Measurements from ENCODE around the gene L2HGDH.

L2HGDH gene

DNA sequence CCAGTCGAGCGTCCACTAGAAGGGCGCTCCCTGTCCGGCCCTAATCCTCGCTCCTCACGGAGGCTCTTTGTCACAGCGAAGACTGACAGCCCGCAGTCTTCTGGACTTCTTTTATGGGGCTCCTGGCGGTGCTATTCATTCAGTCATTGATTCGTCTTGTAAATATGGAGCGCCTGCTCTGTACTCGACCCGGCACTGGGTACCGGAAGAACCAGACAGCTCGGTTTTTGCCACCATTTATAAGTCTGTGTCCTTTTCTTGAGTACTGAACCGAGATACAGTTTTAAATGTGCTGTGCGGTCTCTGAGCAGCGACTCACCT is 665 bp upstream of the L2HGDH start:
- H3K9me3 ChIP-seq (ENCODE audit: control insufficient read depth, low read depth, low read length) = no peaks in the 10 kb centered on the region
- no peaks in the 10 kb centered on the region for H3K36me3 ChIP-seq (ENCODE audit: control insufficient read depth, low read depth, low read length)
- H3K4me3 ChIP-seq (ENCODE audit: low read length) = peak overlapping the region; percentile 69
- H3K27me3 ChIP-seq (ENCODE audit: control insufficient read depth, insufficient read depth, low read length) = no peaks in the 10 kb centered on the region
- H3K27ac ChIP-seq (ENCODE audit: low read length) = peak overlapping the region; percentile 12
- H3K4me1 ChIP-seq (ENCODE audit: control insufficient read depth, low read depth, low read length) = peaks cover 12% of the 10 kb centered on the region
- peak overlapping the region; percentile 81 for H3K9ac ChIP-seq (ENCODE audit: low read length)

DNA sequence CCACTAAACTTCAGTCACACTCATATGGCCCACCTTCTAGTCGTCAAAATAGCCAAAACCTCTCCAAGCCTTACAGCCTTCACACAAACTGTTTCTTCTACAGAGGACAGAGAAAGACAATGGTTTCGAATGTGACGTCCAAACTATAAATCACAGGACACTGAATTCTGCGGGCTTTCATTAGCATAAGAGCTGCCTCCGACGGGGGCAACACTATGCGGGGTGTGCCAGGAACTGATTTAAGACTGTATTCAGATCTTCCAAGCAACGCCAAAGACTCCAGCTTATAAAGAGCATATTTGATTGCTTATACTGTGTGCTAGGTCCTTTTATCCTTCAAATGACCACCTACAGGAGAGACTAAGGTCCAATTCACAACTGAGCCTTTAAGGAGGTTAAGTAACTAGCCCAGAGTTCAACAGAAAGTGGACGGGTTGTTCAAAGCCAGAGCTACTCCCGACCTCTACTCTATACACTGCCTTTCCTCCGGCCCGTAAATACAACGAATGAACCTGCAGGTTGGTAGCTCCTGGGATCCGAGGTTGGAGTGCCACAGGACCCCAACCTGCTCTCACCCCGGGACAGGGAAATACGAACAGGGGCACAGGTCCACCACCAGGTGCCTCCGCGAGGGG is 575 bp downstream of the L2HGDH start:
- peak overlapping the region; percentile 4 for H3K27ac ChIP-seq (ENCODE audit: low read length)
- H3K4me1 ChIP-seq (ENCODE audit: control insufficient read depth, low read depth, low read length) = peaks cover 12% of the 10 kb centered on the region
- peak overlapping the region; percentile 69 for H3K4me3 ChIP-seq (ENCODE audit: low read length)
- H3K9me3 ChIP-seq (ENCODE audit: control insufficient read depth, low read depth, low read length) = no peaks in the 10 kb centered on the region
- H3K9ac ChIP-seq (ENCODE audit: low read length) = peak overlapping the region; percentile 81
- H3K36me3 ChIP-seq (ENCODE audit: control insufficient read depth, low read depth, low read length) = no peaks in the 10 kb centered on the region
- H3K27me3 ChIP-seq (ENCODE audit: control insufficient read depth, insufficient read depth, low read length) = no peaks in the 10 kb centered on the region

DNA sequence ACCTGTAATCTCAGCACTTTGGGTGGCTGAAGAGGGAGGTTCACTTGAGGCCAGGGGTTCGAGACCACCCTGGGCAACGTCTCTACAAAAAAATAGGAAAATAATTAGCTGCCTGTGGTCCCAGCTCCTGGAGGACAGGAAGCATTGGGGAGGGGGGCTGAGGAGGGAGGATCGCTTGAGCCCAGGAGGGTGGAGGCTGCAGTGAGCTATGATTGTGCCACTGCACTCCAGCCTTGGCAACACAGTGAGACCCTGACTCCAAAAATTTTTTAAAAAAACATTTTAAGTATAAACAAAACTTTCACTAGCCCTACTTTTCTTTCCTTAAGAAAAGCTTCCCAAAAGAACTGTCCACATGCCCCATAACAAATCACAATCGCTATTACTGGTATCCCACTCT is 1.6 kb downstream of the L2HGDH start:
- no peak overlapping the region for H3K27ac ChIP-seq (ENCODE audit: low read length)
- peak overlapping the region; percentile 69 for H3K4me3 ChIP-seq (ENCODE audit: low read length)
- peaks cover 12% of the 10 kb centered on the region for H3K4me1 ChIP-seq (ENCODE audit: control insufficient read depth, low read depth, low read length)
- H3K36me3 ChIP-seq (ENCODE audit: control insufficient read depth, low read depth, low read length) = no peaks in the 10 kb centered on the region
- H3K9ac ChIP-seq (ENCODE audit: low read length) = no peak overlapping the region
- no peaks in the 10 kb centered on the region for H3K9me3 ChIP-seq (ENCODE audit: control insufficient read depth, low read depth, low read length)
- no peaks in the 10 kb centered on the region for H3K27me3 ChIP-seq (ENCODE audit: control insufficient read depth, insufficient read depth, low read length)

DNA sequence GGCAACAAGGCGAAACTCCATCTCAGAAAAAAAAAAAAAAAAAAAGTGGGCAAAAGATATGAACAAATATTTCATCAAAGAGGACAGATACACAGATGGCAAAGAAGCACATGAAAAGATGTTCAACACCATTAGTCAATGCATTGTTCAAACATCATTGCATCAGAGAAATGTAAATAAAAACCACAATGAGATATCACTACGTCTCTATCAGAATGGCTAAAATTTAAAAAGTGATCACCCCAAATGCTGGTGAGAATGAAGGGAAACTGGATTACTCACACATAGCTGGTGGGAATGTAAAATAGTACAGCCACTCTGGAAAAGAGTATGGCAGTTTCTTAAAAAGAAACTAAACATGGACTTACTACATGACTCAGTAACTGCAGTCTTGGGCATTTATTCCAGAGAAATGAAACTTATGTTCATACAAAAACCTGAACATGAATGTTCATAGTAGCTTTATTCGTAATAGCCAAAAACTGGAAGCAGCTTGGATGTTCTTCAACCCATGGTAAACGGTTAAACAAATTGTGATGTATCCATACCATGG is 3.6 kb downstream of the L2HGDH start:
- no peak overlapping the region for H3K9ac ChIP-seq (ENCODE audit: low read length)
- H3K9me3 ChIP-seq (ENCODE audit: control insufficient read depth, low read depth, low read length) = no peaks in the 10 kb centered on the region
- no peak overlapping the region for H3K4me3 ChIP-seq (ENCODE audit: low read length)
- H3K36me3 ChIP-seq (ENCODE audit: control insufficient read depth, low read depth, low read length) = no peaks in the 10 kb centered on the region
- H3K4me1 ChIP-seq (ENCODE audit: control insufficient read depth, low read depth, low read length) = peaks cover 11% of the 10 kb centered on the region
- H3K27me3 ChIP-seq (ENCODE audit: control insufficient read depth, insufficient read depth, low read length) = no peaks in the 10 kb centered on the region
- no peak overlapping the region for H3K27ac ChIP-seq (ENCODE audit: low read length)

GRCh38 chr14:50303744-50304471 is 8.1 kb downstream of the L2HGDH start:
- Histone ChIP-seq H3K36me3 (ENCODE audit: control insufficient read depth, low read depth, low read length) (peaks cover 14% of the 10 kb centered on the region), H3K9me3 (ENCODE audit: control insufficient read depth, low read depth, low read length) (no peaks in the 10 kb centered on the region), H3K4me3 (ENCODE audit: low read length) (no peak overlapping the region), H3K9ac (ENCODE audit: low read length) (no peak overlapping the region), H3K27me3 (ENCODE audit: control insufficient read depth, insufficient read depth, low read length) (no peaks in the 10 kb centered on the region), H3K27ac (ENCODE audit: low read length) (no peak overlapping the region), H3K4me1 (ENCODE audit: control insufficient read depth, low read depth, low read length) (peaks cover 4% of the 10 kb centered on the region)

DNA sequence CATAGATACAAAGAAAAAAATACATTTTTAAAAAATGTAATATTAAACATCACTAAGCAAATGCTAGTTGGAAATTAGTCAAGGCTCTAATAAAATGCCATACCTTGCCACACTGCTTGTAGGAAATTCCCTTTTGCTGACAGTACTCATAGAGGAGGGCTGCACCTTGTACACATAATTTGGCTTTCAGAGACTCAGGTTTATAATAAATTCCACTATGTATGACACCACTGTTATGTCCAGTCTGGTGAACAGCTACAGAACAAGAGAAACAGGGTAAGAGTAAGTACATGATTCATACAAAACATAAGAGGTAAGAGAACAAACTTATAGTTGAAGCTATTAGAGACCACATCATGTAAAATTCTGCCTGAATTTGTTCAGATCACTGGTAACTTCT is 10.1 kb downstream of the L2HGDH start:
- Histone ChIP-seq H3K4me1 (ENCODE audit: control insufficient read depth, low read depth, low read length) (peaks cover 4% of the 10 kb centered on the region), H3K9me3 (ENCODE audit: control insufficient read depth, low read depth, low read length) (no peaks in the 10 kb centered on the region), H3K4me3 (ENCODE audit: low read length) (no peak overlapping the region), H3K36me3 (ENCODE audit: control insufficient read depth, low read depth, low read length) (peaks cover 14% of the 10 kb centered on the region), H3K9ac (ENCODE audit: low read length) (no peak overlapping the region), H3K27ac (ENCODE audit: low read length) (no peak overlapping the region), H3K27me3 (ENCODE audit: control insufficient read depth, insufficient read depth, low read length) (no peaks in the 10 kb centered on the region)

DNA sequence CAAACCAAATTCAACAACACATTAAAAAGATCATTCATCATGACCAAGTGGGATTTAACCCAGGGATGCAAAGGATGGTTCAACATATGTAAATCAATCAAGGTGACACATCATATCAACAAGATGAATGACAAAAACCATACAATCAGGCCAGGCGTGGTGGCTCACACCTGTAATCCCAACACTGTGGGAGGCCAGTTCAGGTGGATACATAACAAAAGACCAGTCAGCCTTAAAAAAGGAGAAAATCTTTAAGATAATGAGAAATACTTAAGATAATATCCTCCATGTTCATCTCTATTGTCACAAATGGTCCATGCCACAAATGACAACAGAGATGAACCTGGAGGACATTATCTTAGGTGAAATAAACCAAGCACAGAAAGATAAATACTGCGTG is 12.4 kb downstream of the L2HGDH start:
- Histone ChIP-seq H3K4me1 (ENCODE audit: control insufficient read depth, low read depth, low read length) (peaks cover 4% of the 10 kb centered on the region), H3K9me3 (ENCODE audit: control insufficient read depth, low read depth, low read length) (no peaks in the 10 kb centered on the region), H3K27ac (ENCODE audit: low read length) (no peak overlapping the region), H3K27me3 (ENCODE audit: control insufficient read depth, insufficient read depth, low read length) (no peaks in the 10 kb centered on the region), H3K4me3 (ENCODE audit: low read length) (no peak overlapping the region), H3K9ac (ENCODE audit: low read length) (no peak overlapping the region), H3K36me3 (ENCODE audit: control insufficient read depth, low read depth, low read length) (peaks cover 14% of the 10 kb centered on the region)

DNA sequence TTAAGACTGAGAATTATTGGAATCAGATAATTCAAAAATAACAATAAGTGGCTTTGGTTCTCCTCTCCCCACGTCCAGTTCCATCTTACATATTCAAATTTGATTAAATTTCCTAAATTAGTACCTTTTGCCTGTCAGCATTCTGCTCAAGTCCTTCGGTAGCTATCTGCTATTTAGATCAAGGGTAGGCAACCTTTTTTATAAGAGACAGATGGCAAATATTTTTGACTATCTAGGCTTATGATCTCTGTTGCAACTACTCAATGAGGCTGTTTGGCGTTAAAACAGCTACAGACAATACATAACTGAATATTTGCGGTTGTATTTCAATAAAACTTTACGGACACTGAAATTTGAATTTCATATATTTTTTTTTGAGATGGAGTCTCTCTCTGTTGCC is 21.7 kb downstream of the L2HGDH start:
- Histone ChIP-seq H3K36me3 (ENCODE audit: control insufficient read depth, low read depth, low read length) (peaks cover 7% of the 10 kb centered on the region), H3K27me3 (ENCODE audit: control insufficient read depth, insufficient read depth, low read length) (no peaks in the 10 kb centered on the region), H3K4me1 (ENCODE audit: control insufficient read depth, low read depth, low read length) (no peaks in the 10 kb centered on the region), H3K27ac (ENCODE audit: low read length) (no peak overlapping the region), H3K4me3 (ENCODE audit: low read length) (no peak overlapping the region), H3K9ac (ENCODE audit: low read length) (no peak overlapping the region), H3K9me3 (ENCODE audit: control insufficient read depth, low read depth, low read length) (no peaks in the 10 kb centered on the region)

DNA sequence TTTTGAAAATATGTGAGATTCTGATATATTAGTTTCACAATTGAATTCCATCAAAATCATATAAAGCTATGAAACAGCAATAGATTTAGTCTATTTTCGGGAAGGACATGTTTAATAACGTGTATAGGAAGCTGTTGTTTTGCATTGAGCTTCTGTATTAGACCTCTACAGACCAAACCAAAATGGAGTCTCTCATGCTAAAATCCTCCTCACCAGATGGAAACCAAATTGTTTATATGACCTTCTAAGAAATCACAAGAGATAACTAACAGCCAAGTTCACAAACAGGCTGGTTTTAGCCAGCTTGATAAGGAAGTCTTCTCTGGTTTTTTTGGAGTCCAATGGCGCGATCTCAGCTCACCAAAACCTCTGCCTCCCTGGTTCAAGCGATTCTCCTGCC is 23.9 kb downstream of the L2HGDH start:
- no peak overlapping the region for H3K9ac ChIP-seq (ENCODE audit: low read length)
- no peaks in the 10 kb centered on the region for H3K9me3 ChIP-seq (ENCODE audit: control insufficient read depth, low read depth, low read length)
- no peaks in the 10 kb centered on the region for H3K27me3 ChIP-seq (ENCODE audit: control insufficient read depth, insufficient read depth, low read length)
- H3K4me1 ChIP-seq (ENCODE audit: control insufficient read depth, low read depth, low read length) = no peaks in the 10 kb centered on the region
- H3K27ac ChIP-seq (ENCODE audit: low read length) = no peak overlapping the region
- H3K36me3 ChIP-seq (ENCODE audit: control insufficient read depth, low read depth, low read length) = no peaks in the 10 kb centered on the region
- no peak overlapping the region for H3K4me3 ChIP-seq (ENCODE audit: low read length)

- Histone ChIP-seq H3K27ac (ENCODE audit: low read length) (no peak overlapping the region), H3K36me3 (ENCODE audit: control insufficient read depth, low read depth, low read length) (peaks cover 2% of the 10 kb centered on the region), H3K4me3 (ENCODE audit: low read length) (no peak overlapping the region), H3K9me3 (ENCODE audit: control insufficient read depth, low read depth, low read length) (no peaks in the 10 kb centered on the region), H3K9ac (ENCODE audit: low read length) (no peak overlapping the region), H3K27me3 (ENCODE audit: control insufficient read depth, insufficient read depth, low read length) (no peaks in the 10 kb centered on the region), H3K4me1 (ENCODE audit: control insufficient read depth, low read depth, low read length) (no peaks in the 10 kb centered on the region)
Observed at GRCh38 chr14:50285861-50286260, 26.2 kb downstream of the L2HGDH start.

- peaks cover 7% of the 10 kb centered on the region for H3K36me3 ChIP-seq (ENCODE audit: control insufficient read depth, low read depth, low read length)
- H3K27ac ChIP-seq (ENCODE audit: low read length) = no peak overlapping the region
- no peaks in the 10 kb centered on the region for H3K9me3 ChIP-seq (ENCODE audit: control insufficient read depth, low read depth, low read length)
- H3K9ac ChIP-seq (ENCODE audit: low read length) = no peak overlapping the region
- H3K4me3 ChIP-seq (ENCODE audit: low read length) = no peak overlapping the region
- H3K4me1 ChIP-seq (ENCODE audit: control insufficient read depth, low read depth, low read length) = no peaks in the 10 kb centered on the region
- no peaks in the 10 kb centered on the region for H3K27me3 ChIP-seq (ENCODE audit: control insufficient read depth, insufficient read depth, low read length)
Observed at GRCh38 chr14:50272498-50272897, 39.5 kb downstream of the L2HGDH start.

GRCh38 chr14:50270932-50271331 is 41.1 kb downstream of the L2HGDH start:
- peaks cover 4% of the 10 kb centered on the region for H3K36me3 ChIP-seq (ENCODE audit: control insufficient read depth, low read depth, low read length)
- no peaks in the 10 kb centered on the region for H3K9me3 ChIP-seq (ENCODE audit: control insufficient read depth, low read depth, low read length)
- no peaks in the 10 kb centered on the region for H3K27me3 ChIP-seq (ENCODE audit: control insufficient read depth, insufficient read depth, low read length)
- no peaks in the 10 kb centered on the region for H3K4me1 ChIP-seq (ENCODE audit: control insufficient read depth, low read depth, low read length)
- H3K9ac ChIP-seq (ENCODE audit: low read length) = no peak overlapping the region
- no peak overlapping the region for H3K4me3 ChIP-seq (ENCODE audit: low read length)
- H3K27ac ChIP-seq (ENCODE audit: low read length) = no peak overlapping the region

Measured in iPS-18a (cell line).